Measurements from ENCODE around the gene SLC44A2. TPM values are rescaled to one million over a fixed set of nuclear protein-coding genes. Genes with fewer than 3 reads are reported as not detected.

SLC44A2 gene
- total and polyA plus RNA-seq, 2 of the 8 experiments (the other 6 are each of a cell fraction or from before 2014, with no cell fraction given), result 105 to 120 TPM

- H3K4me1 ChIP-seq (replicated peaks in 1 of 4; ENCODE audit: control insufficient read depth in 3 of 4, insufficient read depth in 4 of 4, low read length in 3 of 4), result no peaks in the 10 kb centered on the region
These were observed 37.6 kb upstream of the SLC44A2 start for GRCh38 chr19:10587839-10588150.

More at GRCh38 chr19:10587839-10588150, 37.6 kb upstream of the SLC44A2 start:
- Histone ChIP-seq H3K9ac (replicated peaks in 1 of 4; ENCODE audit: extremely low read depth in 1 of 4, low read depth in 3 of 4, low read length in 3 of 4) (no peak overlapping the region), H2BK120ac (replicated peaks; ENCODE audit: low read depth, low read length) (no peak overlapping the region), H3K18ac (ENCODE audit: extremely low read depth, low read length) (no peak overlapping the region), H2AFZ (ENCODE audit: low read length) (no peak overlapping the region), H2AK5ac (ENCODE audit: low read depth, low read length) (no peak overlapping the region), H3K4ac (replicated peaks; ENCODE audit: insufficient read length, low read depth, low read length) (no peak overlapping the region), H2BK12ac (ENCODE audit: low read depth, low read length) (no peak overlapping the region), H3K36me3 (ENCODE audit: control insufficient read depth in 2 of 4, insufficient read depth in 4 of 4, low read length in 3 of 4) (peaks cover 0 to 14% (median 4%) of the 10 kb centered on the region in 4 experiments; a peak in 5 of 8 replicates), H3K79me1 (ENCODE audit: low read depth, low read length) (peaks cover 3% of the 10 kb centered on the region; the same call in 1 of the 2 replicates), H2BK5ac (ENCODE audit: low read depth, low read length) (no peak overlapping the region), H3K14ac (ENCODE audit: insufficient read length) (no peak overlapping the region), H3K27me3 (replicated peaks in 1 of 4; ENCODE audit: control insufficient read depth in 3 of 4, extremely low read depth in 1 of 4, insufficient read depth in 3 of 4, low read length in 3 of 4) (peaks cover 0 to 2% (median 0%) of the 10 kb centered on the region in 4 experiments; a peak in 1 of 7 replicates), H2BK20ac (ENCODE audit: low read length) (no peak overlapping the region), H3K9me3 (ENCODE audit: insufficient read depth in 2 of 2, low read depth in 1 of 2, low read length in 1 of 2) (no peaks in the 10 kb centered on the region), H3K27ac (ENCODE audit: low read depth, low read length) (no peak overlapping the region), H3K23me2 (ENCODE audit: low read depth, low read length) (peaks cover 4% of the 10 kb centered on the region; the same call in 1 of the 2 replicates), H3K4me2 (ENCODE audit: insufficient read depth in 1 of 2, low read depth in 2 of 2, low read length in 2 of 2) (peak overlapping the region in 1 of 2 experiments; percentile 68; a peak in 1 of 4 replicates), H2BK15ac (ENCODE audit: low read length) (no peak overlapping the region), H3K79me2 (ENCODE audit: control insufficient read depth in 1 of 2, insufficient read depth in 2 of 2, low read length in 2 of 2) (peaks cover 0 to 5% of the 10 kb centered on the region in 2 experiments; a peak in 1 of 4 replicates), H4K91ac (replicated peaks; ENCODE audit: insufficient read length, low read length) (no peak overlapping the region), H3K23ac (ENCODE audit: insufficient read length) (no peak overlapping the region), H3K4me3 (ENCODE audit: extremely low read depth in 1 of 4, insufficient read depth in 2 of 4, low read depth in 3 of 4, low read length in 4 of 4) (no peak overlapping the region), H3K56ac (replicated peaks; ENCODE audit: insufficient read length, low read depth, low read length) (no peak overlapping the region), H4K20me1 (replicated peaks in 1 of 2; ENCODE audit: control insufficient read depth in 1 of 2, insufficient read depth in 2 of 2, low read length in 2 of 2) (peaks cover 0 to 2% of the 10 kb centered on the region in 2 experiments), H4K5ac (ENCODE audit: insufficient read length, low read depth, low read length) (no peak overlapping the region), H4K8ac (ENCODE audit: extremely low read depth, insufficient read depth, low read length) (no peak overlapping the region)
- 87 to 100% methylated on average over 1 to 2 of the region's 2 CpGs for WGBS, 2 experiments (ENCODE audit: extremely low coverage in 1 of 2, insufficient coverage in 1 of 2, insufficient read length in 1 of 2, insufficient replicate concordance in 2 of 2, low coverage in 1 of 2, low lambda C conversion rate in 2 of 2, missing lambda C conversion rate in 1 of 2)
- no peak for FAIRE-seq
- TF ChIP-seq YY1 (IDR thresholded peaks at IDR 0.05; ENCODE audit: low read depth, low read length), result no peak
- no peak for TF ChIP-seq TEAD4 (IDR thresholded peaks at IDR 0.05; ENCODE audit: low read depth, low read length)
- TF ChIP-seq EP300 (IDR thresholded peaks at IDR 0.05; ENCODE audit: borderline replicate concordance in 1 of 2, low read depth in 2 of 2, low read length in 2 of 2), result no peak
- TF ChIP-seq RNF2 (IDR thresholded peaks at IDR 0.05; ENCODE audit: borderline replicate concordance, low read depth, low read length, missing control alignments, poor library complexity, severe bottlenecking), result no peak
- no peak for TF ChIP-seq ATF2 (IDR thresholded peaks at IDR 0.05; ENCODE audit: low read length)
- no peak for TF ChIP-seq POU5F1 (IDR thresholded peaks at IDR 0.05; ENCODE audit: low read depth, low read length)
- ChIA-PET CTCF (ENCODE audit: partially characterized antibody) (interaction anchor here (3.5 kb wide), 1 partner anchor 56 kb away, joined by 10 read pairs; no protein-coding TSS in a partner anchor), POLR2A (ENCODE audit: partially characterized antibody) (interaction anchor here (2.2 kb wide), 1 partner anchor 16 kb away, joined by 9 read pairs; no protein-coding TSS in a partner anchor)
- DNase-seq (ENCODE audit: low read depth in 1 of 2, low spot score in 2 of 2), result no peak

Data from H1 (cell line).